ENCODE results near the gene TBX6. TPM values are rescaled to one million over a fixed set of nuclear protein-coding genes. Genes with fewer than 3 reads are reported as not detected.

The TBX6 gene
- total RNA-seq, 2 donors from 2014 or later = 0.85 to 1.6 TPM

- H3K27ac ChIP-seq = peak overlapping the region; percentile 79
- DNase-seq = peak; percentile 83
- peaks cover 25% of the 10 kb centered on the region for H3K4me1 ChIP-seq
Observed at GRCh38 chr16:30112197-30113030, 20.7 kb upstream of the TBX6 start.

DNA sequence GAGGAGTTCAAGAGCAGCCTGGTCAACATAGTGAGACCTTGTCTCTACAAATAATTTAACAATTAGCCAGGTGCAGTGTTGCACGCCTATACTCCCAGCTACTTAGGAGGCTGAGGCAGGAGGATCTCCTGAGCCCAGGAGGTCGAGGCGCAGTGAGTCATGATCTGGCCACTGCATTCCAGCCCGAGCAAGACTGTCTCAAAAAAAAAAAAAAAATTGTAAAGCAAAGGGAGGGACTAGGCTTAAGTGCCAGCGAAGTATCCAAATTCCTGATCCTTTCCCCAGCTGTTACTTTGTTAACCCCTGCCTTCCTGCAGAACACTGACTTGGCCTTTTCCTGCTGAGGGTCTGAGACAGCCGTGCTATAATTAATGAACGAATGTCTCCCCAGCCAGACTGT lies 18.9 kb upstream of the TBX6 start:
- H3K27ac ChIP-seq = no peak overlapping the region
- intact Hi-C loops (cut with DNase I) = no loop called here
- H3K27me3 ChIP-seq = no peaks in the 10 kb centered on the region
- TF ChIP-seq, protein P1, sequence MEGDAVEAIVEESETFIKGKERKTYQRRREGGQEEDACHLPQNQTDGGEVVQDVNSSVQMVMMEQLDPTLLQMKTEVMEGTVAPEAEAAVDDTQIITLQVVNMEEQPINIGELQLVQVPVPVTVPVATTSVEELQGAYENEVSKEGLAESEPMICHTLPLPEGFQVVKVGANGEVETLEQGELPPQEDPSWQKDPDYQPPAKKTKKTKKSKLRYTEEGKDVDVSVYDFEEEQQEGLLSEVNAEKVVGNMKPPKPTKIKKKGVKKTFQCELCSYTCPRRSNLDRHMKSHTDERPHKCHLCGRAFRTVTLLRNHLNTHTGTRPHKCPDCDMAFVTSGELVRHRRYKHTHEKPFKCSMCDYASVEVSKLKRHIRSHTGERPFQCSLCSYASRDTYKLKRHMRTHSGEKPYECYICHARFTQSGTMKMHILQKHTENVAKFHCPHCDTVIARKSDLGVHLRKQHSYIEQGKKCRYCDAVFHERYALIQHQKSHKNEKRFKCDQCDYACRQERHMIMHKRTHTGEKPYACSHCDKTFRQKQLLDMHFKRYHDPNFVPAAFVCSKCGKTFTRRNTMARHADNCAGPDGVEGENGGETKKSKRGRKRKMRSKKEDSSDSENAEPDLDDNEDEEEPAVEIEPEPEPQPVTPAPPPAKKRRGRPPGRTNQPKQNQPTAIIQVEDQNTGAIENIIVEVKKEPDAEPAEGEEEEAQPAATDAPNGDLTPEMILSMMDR (IDR thresholded peaks at IDR 0.05) = no peak
- peaks cover 19% of the 10 kb centered on the region for H3K4me1 ChIP-seq
- no peaks in the 10 kb centered on the region for H3K36me3 ChIP-seq
- no peak overlapping the region for H3K9ac ChIP-seq (ENCODE audit: low read depth in 2 of 2, low read length in 2 of 2)
- H3K9me3 ChIP-seq = no peaks in the 10 kb centered on the region
- no peak for DNase-seq
- no peak overlapping the region for H3K4me3 ChIP-seq

More at GRCh38 chr16:30112197-30113030, 20.7 kb upstream of the TBX6 start:
- TF ChIP-seq, protein P1 (IDR thresholded peaks at IDR 0.05) = peak; percentile 77
- no peaks in the 10 kb centered on the region for H3K9me3 ChIP-seq
- H3K9ac ChIP-seq (ENCODE audit: low read depth in 2 of 2, low read length in 2 of 2) = peak overlapping the region in 1 of 2 donors; percentile 78
- H3K27me3 ChIP-seq = no peaks in the 10 kb centered on the region
- H3K4me3 ChIP-seq = no peak overlapping the region
- intact Hi-C loops (cut with DNase I) = no loop called here
- no peaks in the 10 kb centered on the region for H3K36me3 ChIP-seq

DNA sequence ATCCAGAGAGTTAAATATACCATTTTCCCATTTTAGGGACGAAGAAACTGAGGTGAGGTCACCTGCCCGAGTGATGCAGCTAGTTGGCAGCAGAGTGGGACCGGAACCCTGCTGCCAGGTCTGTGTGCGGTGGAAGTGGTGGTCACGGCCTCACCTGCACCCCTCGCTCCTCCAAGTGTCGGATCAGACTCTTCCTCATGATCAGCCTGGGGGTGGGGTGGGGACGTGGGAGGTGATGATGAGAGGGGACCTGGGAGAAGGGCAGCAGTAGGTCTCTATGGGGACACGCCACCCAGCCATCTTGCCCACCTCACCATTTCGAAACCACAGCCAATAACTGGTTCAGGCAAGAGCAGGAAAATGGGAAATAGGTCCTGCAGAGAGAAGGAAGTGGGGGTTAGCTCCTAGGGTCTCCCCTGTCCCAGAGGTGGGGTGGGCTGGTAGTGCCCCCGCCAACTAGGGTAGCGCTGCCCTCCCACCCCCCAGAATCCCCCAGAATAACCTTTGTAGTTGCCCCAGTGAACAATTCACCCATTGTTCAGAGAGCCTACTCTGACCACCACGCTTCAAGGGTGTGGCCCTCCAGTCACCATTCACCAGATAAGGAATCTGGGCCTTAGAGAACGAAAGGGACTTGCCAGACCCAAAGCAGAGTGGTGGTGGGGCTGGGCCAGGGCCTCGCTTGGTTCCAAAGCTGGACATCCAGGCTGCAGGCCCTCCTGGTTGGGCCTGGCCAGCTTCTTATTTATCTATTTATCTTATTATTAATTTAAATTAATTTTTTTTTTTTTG lies 16.5 kb upstream of the TBX6 start:
- H3K9ac ChIP-seq (ENCODE audit: low read depth in 2 of 2, low read length in 2 of 2) = no peak overlapping the region
- no peak for DNase-seq
- H3K4me1 ChIP-seq = peaks cover 2% of the 10 kb centered on the region
- no peaks in the 10 kb centered on the region for H3K9me3 ChIP-seq
- intact Hi-C loops (cut with DNase I) = no loop called here
- no peak overlapping the region for H3K27ac ChIP-seq
- TF ChIP-seq, protein P1 (IDR thresholded peaks at IDR 0.05) = no peak
- H3K4me3 ChIP-seq = no peak overlapping the region
- no peaks in the 10 kb centered on the region for H3K36me3 ChIP-seq
- H3K27me3 ChIP-seq = no peaks in the 10 kb centered on the region

DNA sequence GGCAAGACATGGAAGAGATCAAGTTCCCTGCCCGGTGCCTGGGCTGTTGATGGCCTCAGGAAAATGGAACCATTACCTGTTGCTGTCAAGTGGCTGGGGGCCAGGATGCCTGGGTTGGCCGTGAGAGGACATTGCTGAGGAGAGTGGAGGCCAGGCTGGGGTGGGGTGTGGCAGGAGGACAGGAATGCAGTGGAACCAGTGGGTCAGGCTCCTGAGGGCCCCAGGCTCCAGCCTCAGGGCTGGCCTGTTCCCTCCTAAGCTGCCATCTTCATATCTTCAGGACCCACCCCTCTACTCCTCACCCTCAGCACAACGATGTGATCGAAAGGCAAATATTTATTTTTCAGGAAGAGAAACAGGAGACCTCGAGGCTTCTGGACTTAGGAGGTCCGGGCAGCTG lies 12.8 kb upstream of the TBX6 start:
- no peak overlapping the region for H3K4me3 ChIP-seq
- intact Hi-C loops (cut with DNase I) = no loop called here
- no peaks in the 10 kb centered on the region for H3K27me3 ChIP-seq
- DNase-seq = no peak
- no peaks in the 10 kb centered on the region for H3K4me1 ChIP-seq
- H3K27ac ChIP-seq = no peak overlapping the region
- TF ChIP-seq, protein P1 (IDR thresholded peaks at IDR 0.05) = no peak
- no peak overlapping the region for H3K9ac ChIP-seq (ENCODE audit: low read depth in 2 of 2, low read length in 2 of 2)
- no peaks in the 10 kb centered on the region for H3K36me3 ChIP-seq
- no peaks in the 10 kb centered on the region for H3K9me3 ChIP-seq

DNA sequence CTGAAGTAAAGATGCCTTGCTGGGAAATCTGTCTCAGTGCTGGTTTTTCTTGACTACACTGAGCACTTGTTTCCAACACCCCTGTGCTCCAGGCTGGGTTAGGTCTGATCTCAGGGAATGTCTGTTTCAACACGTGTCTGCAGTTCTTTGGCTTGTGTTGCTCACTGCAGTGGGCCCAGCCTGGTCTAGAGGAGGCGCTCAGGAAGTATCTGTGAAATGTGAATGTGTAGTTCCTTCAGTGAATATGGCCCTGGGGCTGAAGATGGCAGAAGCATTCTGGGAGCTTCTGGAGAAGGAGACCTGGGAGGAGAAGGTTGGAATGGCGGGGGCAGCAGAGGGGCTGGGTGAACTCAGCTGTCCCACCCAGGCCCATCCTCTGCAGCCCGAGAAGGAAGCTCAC lies 12.4 kb upstream of the TBX6 start:
- intact Hi-C loops (cut with DNase I) = no loop called here
- Histone ChIP-seq H3K4me3 (no peak overlapping the region), H3K36me3 (no peaks in the 10 kb centered on the region), H3K9ac (ENCODE audit: low read depth in 2 of 2, low read length in 2 of 2) (no peak overlapping the region), H3K4me1 (no peaks in the 10 kb centered on the region), H3K27ac (no peak overlapping the region), H3K27me3 (no peaks in the 10 kb centered on the region), H3K9me3 (no peaks in the 10 kb centered on the region)
- DNase-seq = no peak
- TF ChIP-seq, protein P1 (IDR thresholded peaks at IDR 0.05) = no peak
